ENCODE measurements around the gene FBXL16.

The FBXL16 gene

GRCh38 chr16:647173-647902 lies 58.3 kb downstream of the FBXL16 start:
- TF ChIP-seq CTCF (IDR thresholded peaks at IDR 0.05; ENCODE audit: insufficient read depth, low read depth, low read length, missing control alignments) = no peak
- no peak for DNase-seq (ENCODE audit: low read depth)
- peak overlapping the region; percentile 75 for H3K4me3 ChIP-seq (ENCODE audit: low read depth, low read length)

- H3K4me3 ChIP-seq (ENCODE audit: low read depth, low read length) = no peak overlapping the region
- no peak for DNase-seq (ENCODE audit: low read depth)
- TF ChIP-seq CTCF (IDR thresholded peaks at IDR 0.05; ENCODE audit: insufficient read depth, low read depth, low read length, missing control alignments) = no peak
These were observed 58.9 kb downstream of the FBXL16 start for GRCh38 chr16:646679-647172.

GRCh38 chr16:645852-646678 lies 59.5 kb downstream of the FBXL16 start:
- DNase-seq (ENCODE audit: low read depth) = no peak
- no peak for TF ChIP-seq CTCF (IDR thresholded peaks at IDR 0.05; ENCODE audit: insufficient read depth, low read depth, low read length, missing control alignments)
- H3K4me3 ChIP-seq (ENCODE audit: low read depth, low read length) = no peak overlapping the region

GRCh38 chr16:644556-644955 lies 61.0 kb downstream of the FBXL16 start:
- no peak overlapping the region for H3K4me3 ChIP-seq (ENCODE audit: low read depth, low read length)
- no peak for TF ChIP-seq CTCF (IDR thresholded peaks at IDR 0.05; ENCODE audit: insufficient read depth, low read depth, low read length, missing control alignments)
- DNase-seq (ENCODE audit: low read depth) = no peak

- no peak for DNase-seq (ENCODE audit: low read depth)
- H3K4me3 ChIP-seq (ENCODE audit: low read depth, low read length) = peak overlapping the region; percentile 93
- TF ChIP-seq CTCF (IDR thresholded peaks at IDR 0.05; ENCODE audit: insufficient read depth, low read depth, low read length, missing control alignments) = no peak
These were observed 62.6 kb downstream of the FBXL16 start for GRCh38 chr16:643050-643368.

Data from GM12865 (cell line).